Loucy (cell line): ENCODE measurements around the gene PSEN1.

ENCODE experiments used
- EZH2phosphoT487 ChIP-seq: fragments of 200-600 bp; IDR thresholded peaks from 2 replicates; pipeline ENCODE4 v1.6.1; 2018; ENCODE audit warnings: antibody characterized with exemption, mild to moderate bottlenecking, moderate library complexity, borderline replicate concordance
- TF ChIP-seq, protein P1 (sequence below): fragments of 200-600 bp; sonication (generic); conservative IDR thresholded peaks from 2 replicates; pipeline ENCODE4 v1.5.1; 2014; ENCODE audit warnings: mild to moderate bottlenecking, antibody characterized with exemption, low read length

GRCh38 chr14:73143617-73144016 lies 7.3 kb downstream of the PSEN1 start:
- TF ChIP-seq, protein P1, sequence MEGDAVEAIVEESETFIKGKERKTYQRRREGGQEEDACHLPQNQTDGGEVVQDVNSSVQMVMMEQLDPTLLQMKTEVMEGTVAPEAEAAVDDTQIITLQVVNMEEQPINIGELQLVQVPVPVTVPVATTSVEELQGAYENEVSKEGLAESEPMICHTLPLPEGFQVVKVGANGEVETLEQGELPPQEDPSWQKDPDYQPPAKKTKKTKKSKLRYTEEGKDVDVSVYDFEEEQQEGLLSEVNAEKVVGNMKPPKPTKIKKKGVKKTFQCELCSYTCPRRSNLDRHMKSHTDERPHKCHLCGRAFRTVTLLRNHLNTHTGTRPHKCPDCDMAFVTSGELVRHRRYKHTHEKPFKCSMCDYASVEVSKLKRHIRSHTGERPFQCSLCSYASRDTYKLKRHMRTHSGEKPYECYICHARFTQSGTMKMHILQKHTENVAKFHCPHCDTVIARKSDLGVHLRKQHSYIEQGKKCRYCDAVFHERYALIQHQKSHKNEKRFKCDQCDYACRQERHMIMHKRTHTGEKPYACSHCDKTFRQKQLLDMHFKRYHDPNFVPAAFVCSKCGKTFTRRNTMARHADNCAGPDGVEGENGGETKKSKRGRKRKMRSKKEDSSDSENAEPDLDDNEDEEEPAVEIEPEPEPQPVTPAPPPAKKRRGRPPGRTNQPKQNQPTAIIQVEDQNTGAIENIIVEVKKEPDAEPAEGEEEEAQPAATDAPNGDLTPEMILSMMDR: no peak
- no peak for TF ChIP-seq EZH2phosphoT487
